Fibroblast of lung (primary cell): Measurements from ENCODE around the gene GTPBP1.

Experiments
- CTCF ChIP-seq, 2 donors: IDR thresholded peaks in 1 of 2; conservative IDR thresholded peaks in 1 of 2; 1 replicate in 1 of 2; 2 replicates in 1 of 2; pipeline ENCODE4 v1.5.1; 2011 to 2012; ENCODE audit warnings: low read length in 2 of 2, control low read depth in 1 of 2, inconsistent platforms in 1 of 2, low read depth in 1 of 2, mild to moderate bottlenecking in 1 of 2
- EZH2 ChIP-seq: IDR thresholded peaks from 2 replicates; pipeline ENCODE4 v1.5.1; 2012; ENCODE audit warnings: low read length, control low read depth, mild to moderate bottlenecking; ENCODE audit errors: missing control alignments

DNA sequence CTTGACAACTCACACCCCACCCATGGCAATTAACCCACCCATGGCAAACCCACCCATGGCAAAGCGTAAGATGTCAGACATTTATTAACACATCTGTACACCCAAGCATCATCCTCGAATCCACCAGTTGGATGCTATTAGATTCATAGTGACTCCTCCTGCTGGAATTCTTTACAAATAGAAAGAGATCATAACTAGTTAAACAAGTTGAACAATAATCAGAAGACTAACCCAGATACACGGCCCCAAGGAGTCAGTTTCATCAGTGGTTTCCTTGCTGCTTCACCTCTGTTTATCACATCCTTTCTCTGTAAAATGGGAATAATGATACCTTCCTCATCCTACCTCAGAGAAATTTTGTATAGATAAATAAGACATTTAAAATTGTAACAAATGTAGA is 5.1 kb downstream of the GTPBP1 start:
- TF ChIP-seq CTCF (conservative IDR thresholded peaks at IDR 0.05 in 1 of 2, IDR thresholded peaks at IDR 0.05 in 1 of 2; ENCODE audit: low read depth in 1 of 2, low read length in 2 of 2): no peak
- no peak for TF ChIP-seq EZH2
